ENCODE results near the gene MYL12B.
A peak's percentile ranks its signal among the peaks of the same experiment; 100 is the strongest.
"Not testable (repeated sequence)": the region's sequence is repeated elsewhere in the genome, so short reads cannot be mapped to it uniquely, and the experiment has no call there.

Gene MYL12B

DNA sequence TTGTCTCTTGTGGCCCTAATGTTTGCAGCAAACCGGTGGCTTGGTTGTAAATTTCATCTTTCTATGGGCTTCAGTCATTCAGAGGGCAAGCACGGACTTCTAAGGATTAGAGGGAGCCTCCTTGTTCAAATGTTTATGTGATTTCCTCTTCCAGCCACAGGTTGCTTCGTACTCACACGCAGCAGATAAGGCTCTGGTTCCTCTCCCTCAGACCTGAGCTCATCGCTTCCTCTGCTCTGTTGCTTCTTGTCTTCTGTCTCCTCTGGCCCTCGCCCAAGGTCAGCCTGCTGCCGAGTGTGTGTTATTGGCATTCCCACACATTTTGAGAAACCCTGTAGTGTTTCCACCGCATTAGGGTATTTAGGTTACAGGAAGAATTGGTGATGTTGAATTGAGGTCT is 44.0 kb downstream of the MYL12B start:
- Histone ChIP-seq H3K4me1 (ENCODE audit: insufficient read depth, low read length) (no peaks in the 10 kb centered on the region), H3K9me3 (ENCODE audit: low read length) (no peaks in the 10 kb centered on the region), H3K36me3 (ENCODE audit: insufficient read depth, low read length) (no peaks in the 10 kb centered on the region), H2AFZ (ENCODE audit: low read depth, low read length) (no peak overlapping the region), H3K4me3 (ENCODE audit: low read length) (no peak overlapping the region), H3K27me3 (ENCODE audit: insufficient read depth, low read length) (no peaks in the 10 kb centered on the region)

- Histone ChIP-seq H3K9me3 (ENCODE audit: low read length) (no peaks in the 10 kb centered on the region), H3K4me3 (ENCODE audit: low read length) (no peak overlapping the region), H3K27me3 (ENCODE audit: insufficient read depth, low read length) (no peaks in the 10 kb centered on the region), H3K4me1 (ENCODE audit: insufficient read depth, low read length) (no peaks in the 10 kb centered on the region), H3K36me3 (ENCODE audit: insufficient read depth, low read length) (no peaks in the 10 kb centered on the region), H2AFZ (ENCODE audit: low read depth, low read length) (no peak overlapping the region)
Measured at GRCh38 chr18:3306391-3306790, 44.5 kb downstream of the MYL12B start.

DNA sequence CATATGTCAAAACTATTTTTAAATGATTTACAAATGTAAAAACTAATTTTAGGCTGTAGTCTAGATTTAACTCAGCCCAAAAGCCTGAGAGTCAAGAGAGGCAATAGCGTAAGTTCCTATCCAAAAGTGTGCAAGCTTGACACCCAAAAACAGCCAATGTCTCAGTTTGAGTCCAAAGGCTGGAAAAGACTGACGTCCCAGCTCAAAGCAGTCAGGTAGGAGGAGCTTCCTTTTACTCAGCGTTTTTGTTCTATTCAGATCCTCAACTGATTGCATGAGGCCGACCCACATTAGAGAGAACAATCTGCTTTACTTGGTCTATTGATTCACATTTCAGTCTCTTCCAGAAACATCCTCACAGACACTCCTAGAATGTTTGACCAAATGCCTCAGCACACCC is 51.8 kb downstream of the MYL12B start:
- Histone ChIP-seq H3K4me3 (ENCODE audit: low read length) (no peak overlapping the region), H3K9me3 (ENCODE audit: low read length) (no peaks in the 10 kb centered on the region), H3K4me1 (ENCODE audit: insufficient read depth, low read length) (peaks cover 4% of the 10 kb centered on the region), H2AFZ (ENCODE audit: low read depth, low read length) (peak overlapping the region; percentile 35), H3K27me3 (ENCODE audit: insufficient read depth, low read length) (no peaks in the 10 kb centered on the region), H3K36me3 (ENCODE audit: insufficient read depth, low read length) (no peaks in the 10 kb centered on the region)

- H3K9me3 ChIP-seq (ENCODE audit: low read length); H2AFZ ChIP-seq (ENCODE audit: low read depth, low read length); H3K27me3 ChIP-seq (ENCODE audit: insufficient read depth, low read length); H3K4me3 ChIP-seq (ENCODE audit: low read length); H3K36me3 ChIP-seq (ENCODE audit: insufficient read depth, low read length); H3K4me1 ChIP-seq (ENCODE audit: insufficient read depth, low read length): not testable (repeated sequence)
Measured at GRCh38 chr18:3315344-3315743, 53.4 kb downstream of the MYL12B start.

DNA sequence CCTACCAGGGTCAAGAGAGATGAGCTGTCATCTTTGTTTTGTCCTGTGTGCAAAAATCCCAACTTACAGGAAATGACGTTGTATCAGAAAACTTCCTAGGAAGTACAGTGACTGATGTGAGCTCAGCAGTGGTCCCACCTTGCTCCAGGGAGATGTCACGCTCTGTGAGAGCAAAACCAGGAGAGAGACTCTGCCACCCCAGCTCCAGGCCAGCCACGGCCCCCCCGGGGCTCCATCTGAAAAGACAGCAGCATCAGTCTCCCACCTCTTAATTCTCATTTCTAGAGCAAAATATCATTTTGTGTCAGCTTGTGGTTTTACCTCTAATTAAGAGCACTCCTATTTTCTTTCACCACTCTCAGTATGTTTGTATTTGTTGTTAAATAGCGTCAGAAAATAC is 57.5 kb downstream of the MYL12B start:
- no peak overlapping the region for H2AFZ ChIP-seq (ENCODE audit: low read depth, low read length)

GRCh38 chr18:3319894-3320454 is 58.0 kb downstream of the MYL12B start:
- Histone ChIP-seq H3K9me3 (ENCODE audit: low read length) (no peaks in the 10 kb centered on the region), H3K36me3 (ENCODE audit: insufficient read depth, low read length) (no peaks in the 10 kb centered on the region), H3K4me1 (ENCODE audit: insufficient read depth, low read length) (peaks cover 2% of the 10 kb centered on the region), H3K4me3 (ENCODE audit: low read length) (no peak overlapping the region), H3K27me3 (ENCODE audit: insufficient read depth, low read length) (no peaks in the 10 kb centered on the region), H2AFZ (ENCODE audit: low read depth, low read length) (no peak overlapping the region)

More for the DNA sequence above, 57.5 kb downstream of the MYL12B start:
- H3K4me1 ChIP-seq (ENCODE audit: insufficient read depth, low read length), result peaks cover 2% of the 10 kb centered on the region
- no peak overlapping the region for H3K4me3 ChIP-seq (ENCODE audit: low read length)
- H3K27me3 ChIP-seq (ENCODE audit: insufficient read depth, low read length), result no peaks in the 10 kb centered on the region
- no peaks in the 10 kb centered on the region for H3K36me3 ChIP-seq (ENCODE audit: insufficient read depth, low read length)
- H3K9me3 ChIP-seq (ENCODE audit: low read length), result no peaks in the 10 kb centered on the region

GRCh38 chr18:3321133-3321812 is 59.3 kb downstream of the MYL12B start:
- Histone ChIP-seq H3K4me1 (ENCODE audit: insufficient read depth, low read length) (peaks cover 2% of the 10 kb centered on the region), H3K36me3 (ENCODE audit: insufficient read depth, low read length) (no peaks in the 10 kb centered on the region), H3K9me3 (ENCODE audit: low read length) (no peaks in the 10 kb centered on the region), H3K4me3 (ENCODE audit: low read length) (no peak overlapping the region), H2AFZ (ENCODE audit: low read depth, low read length) (no peak overlapping the region), H3K27me3 (ENCODE audit: insufficient read depth, low read length) (no peaks in the 10 kb centered on the region)

DNA sequence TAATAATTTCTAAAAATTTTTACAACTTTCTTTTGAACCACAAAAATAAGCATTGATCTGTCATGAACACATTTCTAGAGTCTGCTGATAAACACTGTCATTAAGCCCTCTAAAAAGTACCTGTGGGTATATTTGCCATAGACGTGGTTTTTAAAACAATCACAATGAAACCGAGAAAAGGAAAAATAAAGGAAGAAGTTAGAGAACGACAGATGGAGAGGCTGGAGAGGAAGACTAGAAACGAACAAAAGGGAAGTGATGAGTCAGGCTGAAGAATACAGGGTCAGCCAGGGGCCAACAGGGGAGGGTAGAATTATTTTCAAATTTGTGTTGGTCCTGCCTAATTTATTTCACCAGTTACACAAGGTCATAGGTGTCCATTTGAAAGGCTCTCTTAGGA is 62.0 kb downstream of the MYL12B start:
- Histone ChIP-seq H2AFZ (ENCODE audit: low read depth, low read length) (no peak overlapping the region), H3K4me3 (ENCODE audit: low read length) (no peak overlapping the region), H3K27me3 (ENCODE audit: insufficient read depth, low read length) (no peaks in the 10 kb centered on the region), H3K36me3 (ENCODE audit: insufficient read depth, low read length) (no peaks in the 10 kb centered on the region), H3K4me1 (ENCODE audit: insufficient read depth, low read length) (peaks cover 2% of the 10 kb centered on the region), H3K9me3 (ENCODE audit: low read length) (no peaks in the 10 kb centered on the region)
